Endothelial cell of umbilical vein (primary cell): ENCODE data around the gene ARHGEF40.

Experiments
- CTCF ChIP-seq, 2 donors: IDR thresholded peaks; 1 replicate in 1 of 2; 2 replicates in 1 of 2; pipeline ENCODE4 v1.5.1; 2011; ENCODE audit warnings: low read length in 2 of 2, mild to moderate bottlenecking in 2 of 2, moderate library complexity in 2 of 2, control low read depth in 1 of 2, inconsistent platforms in 1 of 2, low read depth in 1 of 2; ENCODE audit not compliant: insufficient read depth in 1 of 2; ENCODE audit errors: extremely low read depth in 1 of 2
- EZH2 ChIP-seq: IDR thresholded peaks from 2 replicates; pipeline ENCODE4 v1.6.1; 2012; ENCODE audit warnings: borderline replicate concordance, low read depth, mild to moderate bottlenecking, moderate library complexity, low read length, inconsistent platforms; ENCODE audit not compliant: severe bottlenecking
- GATA2 ChIP-seq: IDR thresholded peaks from 2 replicates; pipeline ENCODE4 v1.7.0; 2011; ENCODE audit warnings: low read depth, mild to moderate bottlenecking, moderate library complexity, mixed read lengths, low read length; ENCODE audit not compliant: insufficient read length, insufficient read depth
- JUN ChIP-seq: IDR thresholded peaks from 2 replicates; pipeline ENCODE4 v1.6.1; 2011; ENCODE audit warnings: borderline replicate concordance, low read depth; ENCODE audit not compliant: insufficient read length, insufficient read depth
- MYC ChIP-seq: IDR thresholded peaks from one replicate; pipeline ENCODE4 v1.6.1; 2011; ENCODE audit warnings: mild to moderate bottlenecking, low read depth, low read length
- POLR2A ChIP-seq: IDR thresholded peaks from 2 replicates; pipeline ENCODE4 v1.6.1; 2012; ENCODE audit warnings: low read depth, mild to moderate bottlenecking, control low read depth, low read length
- POLR2AphosphoS5 ChIP-seq: IDR thresholded peaks from 2 replicates; pipeline ENCODE4 v1.6.1; 2012; ENCODE audit warnings: low read depth, mild to moderate bottlenecking, control low read depth, low read length, moderate library complexity; ENCODE audit not compliant: insufficient read depth
- TF ChIP-seq, protein P1 (sequence below): IDR thresholded peaks from 2 replicates; pipeline ENCODE4 v1.6.1; 2011; ENCODE audit not compliant: insufficient read depth, insufficient read length

GRCh38 chr14:21091821-21092272, 21.7 kb downstream of the ARHGEF40 start:
- TF ChIP-seq CTCF (IDR thresholded peaks at IDR 0.05; ENCODE audit: extremely low read depth in 1 of 2, insufficient read depth in 1 of 2, low read depth in 1 of 2, low read length in 2 of 2) (no peak), EZH2 (no peak), POLR2A (no peak), MYC (no peak), POLR2AphosphoS5 (no peak), JUN (no peak), GATA2 (no peak)
- TF ChIP-seq, protein P1, sequence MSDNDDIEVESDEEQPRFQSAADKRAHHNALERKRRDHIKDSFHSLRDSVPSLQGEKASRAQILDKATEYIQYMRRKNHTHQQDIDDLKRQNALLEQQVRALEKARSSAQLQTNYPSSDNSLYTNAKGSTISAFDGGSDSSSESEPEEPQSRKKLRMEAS = no peak
